Vagina (tissue), 2 donors: Measurements from ENCODE around the gene KIAA2012.

Experiments used
- POLR2A ChIP-seq, 2 donors: fragments of 450-650 bp; IDR thresholded peaks; one replicate each; pipeline ENCODE4 v1.6.1; 2017; ENCODE audit warnings: antibody characterized with exemption in 2 of 2, mild to moderate bottlenecking in 2 of 2, moderate library complexity in 2 of 2
- TF ChIP-seq, protein P1 (sequence below), 3 experiments: fragments of 450-650 bp in 2 of 3; fragments of 200-600 bp in 1 of 3; sonication (generic) in 1 of 3; IDR thresholded peaks; one replicate each; pipeline ENCODE4 v1.5.1; 2017 to 2019; ENCODE audit warnings: antibody characterized with exemption in 3 of 3, mild to moderate bottlenecking in 2 of 3, moderate library complexity in 2 of 3

GRCh38 chr2:202060218-202060617 lies 12.8 kb upstream of the KIAA2012 start:
- TF ChIP-seq, protein P1, sequence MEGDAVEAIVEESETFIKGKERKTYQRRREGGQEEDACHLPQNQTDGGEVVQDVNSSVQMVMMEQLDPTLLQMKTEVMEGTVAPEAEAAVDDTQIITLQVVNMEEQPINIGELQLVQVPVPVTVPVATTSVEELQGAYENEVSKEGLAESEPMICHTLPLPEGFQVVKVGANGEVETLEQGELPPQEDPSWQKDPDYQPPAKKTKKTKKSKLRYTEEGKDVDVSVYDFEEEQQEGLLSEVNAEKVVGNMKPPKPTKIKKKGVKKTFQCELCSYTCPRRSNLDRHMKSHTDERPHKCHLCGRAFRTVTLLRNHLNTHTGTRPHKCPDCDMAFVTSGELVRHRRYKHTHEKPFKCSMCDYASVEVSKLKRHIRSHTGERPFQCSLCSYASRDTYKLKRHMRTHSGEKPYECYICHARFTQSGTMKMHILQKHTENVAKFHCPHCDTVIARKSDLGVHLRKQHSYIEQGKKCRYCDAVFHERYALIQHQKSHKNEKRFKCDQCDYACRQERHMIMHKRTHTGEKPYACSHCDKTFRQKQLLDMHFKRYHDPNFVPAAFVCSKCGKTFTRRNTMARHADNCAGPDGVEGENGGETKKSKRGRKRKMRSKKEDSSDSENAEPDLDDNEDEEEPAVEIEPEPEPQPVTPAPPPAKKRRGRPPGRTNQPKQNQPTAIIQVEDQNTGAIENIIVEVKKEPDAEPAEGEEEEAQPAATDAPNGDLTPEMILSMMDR (IDR thresholded peaks at IDR 0.05): no peak
- TF ChIP-seq POLR2A (IDR thresholded peaks at IDR 0.05): no peak
